Endometrial microvascular endothelial cells (primary cell): ENCODE data around the gene EMP3. TPM values are rescaled to one million over a fixed set of nuclear protein-coding genes. Genes with fewer than 3 reads are reported as not detected.
"Not testable (repeated sequence)": the region's sequence is repeated elsewhere in the genome, so short reads cannot be mapped to it uniquely, and the experiment has no call there.

ENCODE experiments used
- in situ Hi-C: cut with HindIII; loops from 2 replicates; pipeline ENCODE4 v1.10.0; 2017; ENCODE audit warnings: low sequenced_read_pairs, low pct_unique_long_range_greater_than_20kb; ENCODE audit errors: inconsistent ontology term
- total RNA-seq: library from RNA; depleted of rRNA; stranded (reverse); fragments of >200 nt; gene quantifications from one replicate; pipeline ENCODE4 v1.2.3, GENCODE V29; 2015; ENCODE audit errors: inconsistent ontology term

The EMP3 gene, protein sequence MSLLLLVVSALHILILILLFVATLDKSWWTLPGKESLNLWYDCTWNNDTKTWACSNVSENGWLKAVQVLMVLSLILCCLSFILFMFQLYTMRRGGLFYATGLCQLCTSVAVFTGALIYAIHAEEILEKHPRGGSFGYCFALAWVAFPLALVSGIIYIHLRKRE
- 90.4 TPM for total RNA-seq

DNA sequence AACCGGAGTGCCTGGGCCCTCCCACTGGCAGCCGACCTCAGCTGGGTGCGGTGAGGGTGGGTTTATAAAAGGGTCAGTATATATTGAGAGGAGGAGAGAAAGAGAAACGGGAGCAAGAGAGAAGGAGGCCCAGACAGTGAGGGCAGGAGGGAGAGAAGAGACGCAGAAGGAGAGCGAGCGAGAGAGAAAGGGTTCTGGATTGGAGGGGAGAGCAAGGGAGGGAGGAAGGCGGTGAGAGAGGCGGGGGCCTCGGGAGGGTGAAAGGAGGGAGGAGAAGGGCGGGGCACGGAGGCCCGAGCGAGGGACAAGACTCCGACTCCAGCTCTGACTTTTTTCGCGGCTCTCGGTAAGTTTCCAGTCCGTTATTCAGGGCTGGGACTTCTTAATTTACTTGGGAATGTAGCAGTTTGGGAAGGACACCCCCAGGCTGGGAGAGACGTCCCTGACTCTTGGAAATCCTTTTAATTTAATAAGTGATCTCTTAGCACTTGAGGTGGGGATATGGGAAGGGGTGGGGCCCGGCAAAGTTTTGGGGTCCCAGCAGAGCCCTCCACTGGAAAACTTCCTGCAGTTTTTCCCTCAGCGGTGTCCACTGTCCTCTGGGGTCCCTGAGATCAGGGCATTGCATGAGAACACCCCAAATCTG lies at the start of gene EMP3:
Gene EMP3, plus strand, starts transcription at position 288 of the 646 bp plus-strand sequence. CDS start 1,293 bp downstream, outside the sequence.
- in situ Hi-C loops, result no loop called here

DNA sequence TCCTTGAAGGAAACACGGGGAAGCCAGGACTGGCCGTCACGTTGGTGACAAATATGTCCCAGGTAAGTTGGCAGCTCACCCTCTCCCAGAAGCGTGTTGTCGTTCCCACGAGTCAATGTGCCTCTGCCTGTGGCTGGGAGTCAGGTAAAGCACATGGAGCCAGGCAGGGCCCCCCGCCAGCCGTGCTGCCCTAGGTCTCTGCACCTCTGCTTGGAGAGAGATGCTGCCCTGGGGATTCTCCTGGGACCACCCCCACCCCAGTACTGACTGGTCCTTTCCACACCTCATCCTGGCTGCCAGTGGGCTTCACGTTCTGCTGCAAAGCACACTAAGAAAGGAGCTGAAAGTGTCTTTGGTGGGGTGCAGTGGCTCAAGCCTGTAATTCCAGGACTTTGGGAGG lies 45.6 kb upstream of the EMP3 start:
- in situ Hi-C loops, result no loop called here

DNA sequence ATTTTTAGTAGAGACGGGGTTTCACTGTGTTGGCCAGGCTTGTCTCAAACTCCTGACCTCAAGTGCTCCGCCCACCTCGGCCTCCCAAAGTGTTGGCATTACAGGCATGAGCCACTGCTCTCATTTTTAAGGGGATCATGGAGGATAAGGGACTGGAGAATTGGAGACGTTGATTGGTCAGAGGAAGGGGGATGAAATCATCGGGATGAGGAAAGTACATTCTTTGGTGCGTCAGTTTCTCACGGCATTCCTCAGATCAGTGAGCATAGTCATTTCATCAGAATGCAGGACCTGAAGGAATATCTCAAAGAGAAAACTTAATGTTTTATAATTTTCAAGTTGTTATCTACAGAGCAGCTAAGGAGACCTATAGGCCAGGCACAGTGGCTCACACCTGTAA lies 41.4 kb upstream of the EMP3 start:
- in situ Hi-C loops, result no loop called here

DNA sequence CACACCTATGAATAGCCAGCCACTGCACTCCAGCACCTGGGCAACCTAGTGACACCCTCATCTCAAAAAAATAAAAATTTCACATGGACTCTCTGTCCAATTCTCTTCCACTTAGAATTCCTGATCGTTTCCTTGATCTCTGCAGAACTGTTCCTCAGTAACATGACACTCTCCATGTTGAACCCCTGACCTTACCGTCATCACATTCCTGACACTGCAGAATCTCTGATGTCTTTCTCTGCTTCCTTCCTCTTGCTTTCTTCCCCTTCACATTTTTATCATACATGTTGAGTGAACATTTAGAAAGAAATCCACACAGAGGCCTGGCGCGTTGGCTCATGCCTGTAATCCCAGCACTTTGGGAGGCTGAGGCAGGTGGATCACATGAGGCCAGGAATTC lies 40.5 kb upstream of the EMP3 start:
- in situ Hi-C loops, result no loop called here

DNA sequence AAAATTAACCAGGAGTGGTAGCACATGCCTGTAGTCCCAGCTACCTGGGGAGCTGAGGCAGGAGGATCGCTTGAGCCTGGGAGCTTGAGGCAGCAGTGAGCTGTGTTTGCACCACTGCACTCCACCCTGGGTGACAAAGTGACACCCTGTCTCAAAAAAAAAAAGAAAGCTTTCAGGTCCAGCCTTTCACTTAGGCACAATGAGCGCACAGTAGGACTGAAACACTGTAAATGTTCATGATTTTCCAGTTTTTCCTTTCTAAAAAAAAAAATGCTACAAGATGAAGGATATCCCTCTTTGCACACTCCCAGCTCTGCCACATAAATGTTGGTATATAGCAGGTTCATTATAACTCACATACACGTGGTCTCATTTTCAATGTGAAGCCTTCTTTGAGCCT lies 37.6 kb upstream of the EMP3 start:
- in situ Hi-C loops, result no loop called here

DNA sequence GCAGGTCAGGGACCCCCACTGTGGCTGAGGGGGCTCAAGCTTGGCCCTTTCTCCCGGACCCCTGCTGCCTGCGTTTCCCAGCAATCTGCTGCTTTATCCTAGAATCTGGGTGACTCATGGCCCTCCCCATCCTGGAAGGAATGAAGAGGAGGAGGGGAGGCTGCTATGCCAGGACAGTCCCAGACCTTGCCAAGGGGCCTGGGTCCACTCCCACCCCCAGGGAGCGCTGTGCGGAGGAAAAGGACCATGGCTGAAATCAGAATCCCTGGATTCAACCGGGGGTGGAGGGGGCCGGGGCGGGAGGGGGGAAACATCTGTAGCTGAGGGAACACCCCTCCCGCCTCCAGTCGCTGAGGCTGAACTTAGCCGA lies 35.0 kb upstream of the EMP3 start:
- in situ Hi-C loops, result no loop called here

DNA sequence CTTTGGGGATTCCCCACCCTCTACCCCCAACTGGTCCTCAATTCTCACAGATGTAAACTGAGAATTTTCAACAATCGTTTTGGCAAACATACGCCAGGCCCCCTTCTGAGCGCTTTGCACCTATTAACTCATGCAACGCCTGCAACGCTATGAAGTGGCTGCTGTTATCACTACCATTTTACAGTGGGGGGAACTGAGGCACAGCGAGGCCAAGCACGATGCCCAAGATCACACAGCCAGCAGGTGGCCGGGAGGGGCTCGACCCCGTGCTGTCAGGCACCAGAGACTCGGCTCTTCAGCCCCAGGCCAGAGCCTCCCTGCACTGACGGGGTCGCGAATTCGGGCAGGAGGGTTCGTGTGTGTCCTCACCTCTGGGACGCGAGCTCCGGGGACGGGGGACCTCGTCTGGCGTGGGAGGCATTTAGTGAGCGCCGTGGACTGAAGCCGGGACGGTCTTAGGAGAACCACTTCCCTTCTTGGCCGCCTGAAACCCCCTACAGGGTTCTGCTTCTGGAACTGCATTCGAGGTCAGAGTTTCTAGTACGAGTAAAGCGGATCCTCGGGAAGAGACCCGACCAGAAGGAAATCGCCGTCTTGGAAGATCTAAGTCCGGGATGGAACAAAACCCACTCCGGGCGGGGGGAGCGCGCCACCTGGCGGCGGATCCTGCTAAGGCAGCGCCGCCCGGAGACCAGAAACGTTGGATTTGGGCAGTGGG lies 34.4 kb upstream of the EMP3 start:
- in situ Hi-C loops, result no loop called here

DNA sequence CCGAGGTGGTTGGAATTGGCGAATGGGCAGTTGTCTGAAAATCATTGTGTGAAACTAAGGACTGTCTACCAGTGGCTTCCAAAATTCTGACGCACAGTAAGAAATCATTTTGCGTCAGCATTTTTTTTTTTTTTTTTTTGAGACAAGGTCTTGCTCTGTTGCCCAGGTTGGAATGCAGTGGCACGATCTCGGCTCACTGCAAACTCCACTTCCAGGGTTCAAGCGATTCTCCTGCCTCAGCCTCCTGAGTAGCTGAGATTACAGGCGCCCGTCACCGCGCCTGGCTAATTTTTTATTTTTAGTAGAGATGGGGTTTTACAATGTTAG lies 33.9 kb upstream of the EMP3 start:
- in situ Hi-C loops, result not testable (repeated sequence)

DNA sequence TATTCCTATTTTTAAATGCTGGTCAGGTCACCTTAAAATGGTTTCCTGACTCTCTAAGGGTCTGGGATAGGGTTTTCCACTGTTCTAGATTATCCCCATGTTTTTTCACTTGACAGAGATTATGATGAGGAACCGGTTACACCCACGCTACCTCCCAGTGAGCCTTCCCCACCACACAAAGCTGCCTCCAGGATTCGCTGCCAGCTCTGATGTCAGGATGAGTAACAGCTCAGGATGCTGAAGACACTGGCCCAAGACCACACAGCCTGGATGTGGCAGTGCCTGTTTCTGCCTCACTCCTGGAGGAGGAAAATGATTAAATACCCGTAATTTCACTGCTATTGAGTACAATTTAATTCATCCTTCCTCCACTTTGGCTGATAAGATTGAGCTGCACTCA lies 32.6 kb upstream of the EMP3 start:
- in situ Hi-C loops, result no loop called here

DNA sequence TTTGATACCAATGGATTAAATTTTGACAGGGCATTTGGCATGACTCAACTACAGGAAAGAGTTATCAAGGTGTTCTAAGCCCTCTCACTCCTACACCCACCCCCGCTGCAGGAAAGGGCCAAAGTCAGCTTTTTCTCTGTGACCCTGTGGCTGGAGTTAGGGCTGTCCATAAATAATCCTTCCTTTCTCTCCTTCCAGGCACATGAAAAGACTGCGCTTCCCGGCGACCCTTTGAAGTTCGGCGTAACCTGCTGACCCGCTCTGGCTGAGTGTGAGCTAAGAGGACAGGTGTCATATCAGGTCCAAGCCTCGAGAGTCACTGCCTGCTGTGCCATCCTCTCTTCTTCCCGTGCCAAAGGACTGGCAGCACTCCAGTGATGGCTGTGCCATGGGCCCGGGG lies 29.9 kb upstream of the EMP3 start:
- in situ Hi-C loops, result no loop called here

DNA sequence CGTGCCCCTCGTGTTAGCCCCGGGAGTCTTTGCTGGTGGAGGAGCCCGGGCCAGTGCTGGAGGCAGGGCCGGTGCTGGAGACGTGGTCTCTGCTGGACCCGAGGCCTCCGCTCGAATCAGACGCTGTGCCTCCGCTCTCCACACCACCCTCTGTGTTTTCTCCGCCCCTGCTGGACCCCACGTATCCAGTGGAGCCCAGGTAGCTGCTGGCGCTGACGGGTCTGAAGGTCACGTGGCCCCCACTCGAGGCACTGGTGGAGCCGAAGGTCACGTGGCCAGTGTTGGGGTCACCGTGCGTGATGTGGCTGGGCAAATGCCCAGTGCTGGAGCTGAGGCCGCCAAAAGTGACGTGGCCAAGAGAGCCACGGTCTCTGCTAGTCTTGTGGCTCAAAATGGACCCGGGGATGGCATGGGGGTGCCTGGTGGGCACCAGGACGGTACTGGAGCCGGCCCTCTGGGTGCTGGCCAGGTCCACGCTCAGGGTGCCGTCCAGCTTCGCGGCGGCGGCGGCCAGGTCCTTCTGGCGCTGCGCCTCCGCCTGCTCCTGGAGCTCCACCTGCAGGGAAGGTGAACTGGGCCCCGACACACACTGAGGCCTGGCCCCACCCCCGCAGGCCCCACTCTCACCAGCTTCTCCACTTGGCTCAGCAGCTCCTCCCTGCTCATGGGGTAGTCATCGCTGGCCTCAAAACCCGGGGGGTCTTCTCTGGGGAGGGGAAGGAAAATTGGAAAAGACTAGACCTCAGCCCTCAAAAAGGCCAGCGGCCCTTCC lies 28.2 kb upstream of the EMP3 start:
- in situ Hi-C loops, result no loop called here

DNA sequence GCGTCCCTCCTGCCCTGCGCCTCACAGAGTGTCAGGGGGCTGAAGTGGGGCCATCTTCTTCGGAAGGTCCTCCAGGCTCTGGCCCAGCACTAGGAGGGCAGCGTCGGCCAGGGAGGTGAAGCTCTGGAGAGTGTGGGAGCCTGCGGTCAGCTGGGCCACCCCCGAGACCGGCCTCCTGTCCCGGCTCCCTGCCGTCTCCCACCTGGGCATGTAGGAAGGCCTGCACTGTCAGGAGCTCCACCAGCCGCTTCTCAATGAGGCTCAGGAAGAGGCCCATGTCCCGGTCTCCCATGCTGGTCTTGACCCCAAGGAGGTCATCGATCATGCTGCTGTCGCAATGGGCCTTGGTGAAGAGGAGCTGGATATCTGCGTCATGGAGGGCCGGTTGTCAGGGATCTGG lies 27.4 kb upstream of the EMP3 start:
- in situ Hi-C loops, result no loop called here

DNA sequence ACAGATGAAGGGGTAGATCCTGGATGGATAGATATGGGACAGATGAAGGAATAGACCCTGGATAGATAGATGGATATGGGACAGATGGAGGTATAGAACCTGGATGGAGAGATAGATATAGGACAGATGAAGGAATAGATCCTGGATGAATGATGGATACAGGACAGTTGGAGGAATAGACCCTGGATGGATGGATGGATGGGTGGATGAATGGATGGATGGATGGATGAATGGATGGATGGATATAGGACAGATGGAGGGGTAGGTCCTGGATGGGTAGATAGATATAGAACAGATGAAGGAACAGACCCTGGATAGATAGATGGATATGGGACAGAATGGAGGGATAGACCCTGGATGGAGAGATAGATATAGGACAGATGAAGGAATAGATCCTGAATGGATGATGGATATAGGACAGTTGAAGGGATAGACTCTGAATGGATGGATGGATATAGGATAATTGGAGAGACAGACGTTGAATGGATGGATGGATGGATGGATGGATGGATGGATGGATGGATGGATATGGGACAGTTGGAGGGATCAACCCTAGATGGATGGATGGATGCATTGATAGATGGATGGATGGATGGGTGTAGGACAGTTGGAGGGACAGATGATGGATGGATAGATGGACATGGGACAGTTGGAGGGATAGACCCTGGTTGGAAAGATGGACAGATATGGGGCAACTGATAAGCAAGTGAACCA lies 23.3 kb upstream of the EMP3 start:
- in situ Hi-C loops, result no loop called here

DNA sequence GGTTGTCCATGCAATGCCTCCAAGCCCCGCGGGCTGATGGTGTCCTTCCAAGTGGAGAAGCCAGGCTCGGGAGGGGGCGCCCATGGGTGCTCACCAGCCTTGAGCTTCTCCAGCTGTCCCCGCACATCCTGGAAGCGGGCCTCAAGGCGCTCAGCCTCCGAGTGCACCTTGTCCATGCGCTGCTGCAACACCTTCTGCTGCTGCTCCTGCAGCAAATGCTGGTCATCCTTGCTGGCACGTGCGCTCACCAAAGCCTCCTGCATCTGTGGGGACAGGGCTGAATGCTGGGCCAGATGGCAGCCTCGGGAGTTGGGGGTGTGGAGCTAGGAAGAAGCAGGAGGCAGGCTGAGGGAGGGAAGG lies 22.8 kb upstream of the EMP3 start:
- in situ Hi-C loops, result no loop called here

DNA sequence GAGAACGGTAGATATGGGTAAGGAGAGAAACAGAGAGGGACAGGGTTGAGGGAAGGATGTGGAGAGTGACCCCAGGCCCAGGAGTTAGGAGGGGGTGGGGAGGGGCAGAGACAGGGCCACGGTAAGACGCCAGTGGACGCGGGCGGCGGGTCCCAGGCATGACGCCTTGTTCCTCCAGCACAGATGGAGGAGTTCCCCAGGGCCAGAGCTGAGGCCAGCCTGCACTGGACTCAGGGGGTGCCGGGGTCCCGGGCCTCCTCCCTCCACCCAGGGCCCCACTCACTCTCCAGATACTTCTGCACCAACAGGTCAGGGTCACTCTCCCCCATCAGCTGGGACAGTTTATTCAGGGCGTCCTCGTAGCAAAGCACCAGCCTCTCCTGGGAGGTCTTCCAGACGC lies 22.0 kb upstream of the EMP3 start:
- in situ Hi-C loops, result no loop called here

DNA sequence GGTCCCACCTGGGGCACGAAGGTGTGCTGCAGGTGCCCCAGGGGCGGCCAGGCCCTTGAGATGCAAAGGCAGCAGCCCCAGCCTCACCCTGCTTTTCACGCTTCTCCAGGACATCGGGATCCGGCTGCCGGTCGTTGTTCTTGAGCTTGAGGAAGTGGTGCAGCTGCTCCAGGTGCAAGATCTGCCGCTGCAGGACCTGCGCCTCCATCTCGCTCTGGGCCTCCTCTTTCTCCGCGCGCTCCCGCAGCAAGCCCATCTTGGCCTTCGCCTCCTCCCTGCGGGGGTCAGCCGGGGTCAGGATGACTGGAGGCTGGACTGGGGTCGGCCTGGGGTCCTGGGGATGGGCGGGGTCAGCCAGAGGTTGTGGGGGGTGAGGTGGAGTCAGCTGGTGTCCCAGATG lies 21.5 kb upstream of the EMP3 start:
- in situ Hi-C loops, result no loop called here

DNA sequence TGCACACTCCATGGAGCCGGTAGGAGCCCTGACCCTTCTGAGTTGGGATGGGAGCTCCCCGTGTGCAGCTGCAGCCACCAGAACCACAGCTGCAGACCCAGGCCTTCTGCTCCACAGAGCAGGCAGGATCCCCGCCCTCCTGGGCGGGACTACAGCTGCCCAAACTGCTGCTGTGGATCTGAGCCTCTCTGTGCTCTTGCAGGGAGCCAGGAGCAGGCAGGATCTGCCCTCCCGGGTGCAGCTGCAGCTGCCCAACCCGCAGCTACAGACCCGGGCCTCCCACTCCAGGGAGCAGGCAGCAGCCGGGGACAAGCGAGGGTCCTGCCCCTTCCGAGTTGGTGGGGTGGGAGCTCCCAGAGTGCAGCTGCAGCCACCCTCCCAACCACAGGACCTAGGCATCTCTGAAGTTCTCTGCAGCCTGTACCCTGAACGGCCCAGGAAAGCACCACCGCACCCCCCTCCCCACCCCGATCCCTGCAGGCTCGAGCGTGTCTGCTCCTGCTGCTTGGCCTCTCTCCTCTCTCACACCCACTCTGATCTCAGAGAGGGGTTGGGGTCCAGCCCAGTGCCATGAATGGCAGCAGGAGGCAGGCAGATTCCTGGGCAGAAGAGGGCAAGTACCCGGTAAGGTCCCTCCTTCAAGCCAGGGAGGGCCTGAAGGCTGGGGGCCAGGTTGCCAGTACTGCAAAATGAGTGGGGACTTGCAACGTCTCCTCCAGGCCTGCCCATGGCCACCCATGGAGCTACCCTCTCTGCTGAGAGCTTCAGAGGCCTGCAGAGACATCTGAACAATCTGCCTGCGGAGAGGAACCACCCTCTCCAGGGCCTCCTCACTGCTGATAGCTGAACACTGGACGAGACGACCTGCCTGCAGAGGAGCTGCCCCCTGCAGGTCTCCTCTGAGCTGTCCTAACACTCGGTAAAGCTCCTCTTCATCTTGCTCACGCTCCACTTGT lies 16.4 kb upstream of the EMP3 start:
- in situ Hi-C loops, result no loop called here

DNA sequence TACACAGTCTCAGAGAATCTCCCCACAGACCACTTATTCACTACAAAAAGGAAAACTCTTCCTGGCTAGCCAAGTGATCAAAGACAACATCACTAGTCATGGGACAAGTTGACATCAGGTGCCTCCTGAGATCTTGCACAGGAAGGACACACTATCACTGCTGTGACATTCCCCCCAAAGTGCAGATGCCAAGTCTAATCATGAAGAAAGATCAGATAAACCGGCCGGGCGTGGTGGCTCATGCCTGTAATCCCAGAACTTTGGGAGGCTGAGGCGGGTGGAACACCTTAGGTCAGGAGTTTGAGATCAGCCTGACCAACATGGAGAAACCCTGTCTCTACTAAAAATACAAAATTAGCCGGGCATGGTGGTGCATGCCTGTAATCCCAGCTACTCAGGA lies 15.6 kb upstream of the EMP3 start:
- in situ Hi-C loops, result not testable (repeated sequence)
